ENCODE measurements around the gene KCNQ1. TPM values are rescaled to one million over a fixed set of nuclear protein-coding genes. Genes with fewer than 3 reads are reported as not detected.

KCNQ1 gene
- total RNA-seq, 3 donors from 2014 or later (not counting 1 experiment from before 2014, with no cell fraction given): 1.9 to 7.8 (median 3.3) TPM

DNA sequence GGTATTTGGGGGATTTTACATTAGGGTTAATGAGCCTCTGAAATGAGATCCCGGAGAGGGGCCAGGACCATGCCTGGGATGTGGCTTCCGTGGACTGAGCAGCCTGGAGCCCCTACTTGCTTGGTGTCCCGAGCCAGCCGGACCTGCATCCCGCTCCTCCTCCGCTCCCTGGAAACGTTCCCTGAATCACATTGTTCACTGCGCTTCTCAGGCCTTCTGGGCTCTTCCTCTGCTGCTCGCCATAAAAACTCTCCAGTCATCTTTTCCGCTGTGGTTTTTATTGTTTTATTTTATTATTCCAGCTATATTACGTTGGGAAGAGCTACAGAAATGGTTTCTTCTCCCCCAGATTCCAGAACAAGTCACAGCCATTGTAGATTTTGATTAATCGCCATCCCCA lies 268.3 kb downstream of the KCNQ1 start:
- H3K4me3 ChIP-seq (ENCODE audit: low read length): no peak overlapping the region
- H3K4me3 Mint-ChIP-seq: no peak overlapping the region
- no peaks in the 10 kb centered on the region for H3K36me3 ChIP-seq (ENCODE audit: control insufficient read depth, insufficient read depth, low read length)
- DNase-seq (no peak), ATAC-seq (no peak)
- no peaks in the 10 kb centered on the region for H3K9me3 Mint-ChIP-seq
- H3K4me1 Mint-ChIP-seq: no peaks in the 10 kb centered on the region
- H3K36me3 Mint-ChIP-seq: no peaks in the 10 kb centered on the region
- H3K27ac ChIP-seq (ENCODE audit: low read length): no peak overlapping the region
- H3K27ac Mint-ChIP-seq: no peak overlapping the region
- H3K9me3 ChIP-seq (ENCODE audit: control insufficient read depth, insufficient read depth, low read length): no peaks in the 10 kb centered on the region
- no peaks in the 10 kb centered on the region for H3K27me3 Mint-ChIP-seq (ENCODE audit: low read depth in 2 of 2)
- intact Hi-C loops (cut with micrococcal nuclease): no loop called here
- TF ChIP-seq, protein P1, sequence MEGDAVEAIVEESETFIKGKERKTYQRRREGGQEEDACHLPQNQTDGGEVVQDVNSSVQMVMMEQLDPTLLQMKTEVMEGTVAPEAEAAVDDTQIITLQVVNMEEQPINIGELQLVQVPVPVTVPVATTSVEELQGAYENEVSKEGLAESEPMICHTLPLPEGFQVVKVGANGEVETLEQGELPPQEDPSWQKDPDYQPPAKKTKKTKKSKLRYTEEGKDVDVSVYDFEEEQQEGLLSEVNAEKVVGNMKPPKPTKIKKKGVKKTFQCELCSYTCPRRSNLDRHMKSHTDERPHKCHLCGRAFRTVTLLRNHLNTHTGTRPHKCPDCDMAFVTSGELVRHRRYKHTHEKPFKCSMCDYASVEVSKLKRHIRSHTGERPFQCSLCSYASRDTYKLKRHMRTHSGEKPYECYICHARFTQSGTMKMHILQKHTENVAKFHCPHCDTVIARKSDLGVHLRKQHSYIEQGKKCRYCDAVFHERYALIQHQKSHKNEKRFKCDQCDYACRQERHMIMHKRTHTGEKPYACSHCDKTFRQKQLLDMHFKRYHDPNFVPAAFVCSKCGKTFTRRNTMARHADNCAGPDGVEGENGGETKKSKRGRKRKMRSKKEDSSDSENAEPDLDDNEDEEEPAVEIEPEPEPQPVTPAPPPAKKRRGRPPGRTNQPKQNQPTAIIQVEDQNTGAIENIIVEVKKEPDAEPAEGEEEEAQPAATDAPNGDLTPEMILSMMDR (IDR thresholded peaks at IDR 0.05): no peak
- H3K27me3 ChIP-seq (ENCODE audit: control insufficient read depth, insufficient read depth, low read length): no peaks in the 10 kb centered on the region
- H3K4me1 ChIP-seq (ENCODE audit: control insufficient read depth, insufficient read depth, low read length): no peaks in the 10 kb centered on the region
- 92% methylated on average over 11 of the region's 12 CpGs for WGBS (ENCODE audit: insufficient coverage)

DNA sequence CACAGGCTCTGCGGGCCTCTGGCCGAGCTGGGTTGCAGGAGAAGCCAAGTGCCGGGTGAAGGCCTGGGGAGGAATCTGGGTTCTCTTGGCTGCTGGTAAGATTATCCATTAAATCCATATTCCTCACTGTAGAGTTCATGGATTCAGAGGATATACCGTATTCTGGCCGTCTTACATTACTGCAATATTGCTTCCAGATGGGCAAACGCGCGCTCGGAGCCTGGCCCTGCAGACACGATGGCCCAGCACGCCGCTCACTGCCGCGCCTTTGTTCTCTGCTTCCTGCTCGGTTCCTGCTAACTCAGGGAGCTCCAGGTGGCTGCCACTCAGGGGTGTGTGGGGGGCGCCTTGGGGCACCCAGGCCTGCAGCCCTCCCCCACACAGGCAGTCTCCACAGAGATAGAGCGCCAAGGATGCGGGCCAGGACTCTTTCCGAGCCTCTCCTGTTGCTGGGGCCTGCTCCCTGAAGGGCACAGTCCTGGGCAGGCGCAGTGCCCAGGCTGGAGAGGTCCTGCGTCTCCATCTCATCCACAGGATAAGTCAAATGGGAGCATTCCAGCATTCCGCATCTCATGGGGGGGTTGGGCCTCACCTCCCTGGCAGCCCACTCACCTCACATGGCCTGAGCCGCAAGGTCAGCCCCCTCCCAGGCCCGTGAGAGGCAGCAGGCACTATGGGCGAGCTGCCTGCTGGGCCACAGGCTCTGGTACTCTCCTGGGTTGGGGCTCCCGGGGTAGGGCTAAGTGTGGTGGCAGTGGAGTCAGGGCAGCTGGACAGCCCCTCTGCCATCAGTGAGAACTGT lies 269.1 kb downstream of the KCNQ1 start:
- Mint-ChIP-seq H3K4me1 (no peaks in the 10 kb centered on the region), H3K36me3 (no peaks in the 10 kb centered on the region), H3K4me3 (no peak overlapping the region), H3K27ac (no peak overlapping the region), H3K27me3 (ENCODE audit: low read depth in 2 of 2) (no peaks in the 10 kb centered on the region), H3K9me3 (no peaks in the 10 kb centered on the region)
- DNase-seq: no peak
- WGBS (ENCODE audit: insufficient coverage): 91% methylated on average over 24 of the region's 26 CpGs
- Histone ChIP-seq H3K9me3 (ENCODE audit: control insufficient read depth, insufficient read depth, low read length) (no peaks in the 10 kb centered on the region), H3K36me3 (ENCODE audit: control insufficient read depth, insufficient read depth, low read length) (no peaks in the 10 kb centered on the region), H3K27ac (ENCODE audit: low read length) (no peak overlapping the region), H3K27me3 (ENCODE audit: control insufficient read depth, insufficient read depth, low read length) (no peaks in the 10 kb centered on the region), H3K4me1 (ENCODE audit: control insufficient read depth, insufficient read depth, low read length) (no peaks in the 10 kb centered on the region), H3K4me3 (ENCODE audit: low read length) (no peak overlapping the region)
- no peak for ATAC-seq
- TF ChIP-seq, protein P1 (IDR thresholded peaks at IDR 0.05): no peak
- intact Hi-C loops (cut with micrococcal nuclease): no loop called here

DNA sequence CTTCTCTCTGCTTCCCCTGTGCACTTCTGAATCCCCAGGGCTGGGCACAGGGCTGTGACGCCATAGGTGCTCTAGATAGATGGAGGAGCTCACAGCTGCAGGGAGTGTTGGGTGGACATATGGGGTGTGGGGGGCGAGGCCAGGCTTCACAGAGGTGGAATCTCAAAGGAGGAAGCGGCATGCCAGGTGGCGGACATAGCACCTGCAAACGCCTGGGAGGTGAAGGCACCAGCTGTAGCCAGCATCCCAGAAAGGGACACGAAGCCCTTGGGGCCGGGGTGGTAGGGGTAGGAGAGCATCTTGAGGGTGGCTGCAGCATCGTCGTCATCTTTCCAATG lies 269.6 kb downstream of the KCNQ1 start:
- H3K27me3 ChIP-seq (ENCODE audit: control insufficient read depth, insufficient read depth, low read length): no peaks in the 10 kb centered on the region
- no peaks in the 10 kb centered on the region for H3K9me3 Mint-ChIP-seq
- H3K9me3 ChIP-seq (ENCODE audit: control insufficient read depth, insufficient read depth, low read length): no peaks in the 10 kb centered on the region
- no peaks in the 10 kb centered on the region for H3K4me1 Mint-ChIP-seq
- no peak for DNase-seq
- intact Hi-C loops (cut with micrococcal nuclease): no loop called here
- TF ChIP-seq, protein P1 (IDR thresholded peaks at IDR 0.05): no peak
- H3K27ac Mint-ChIP-seq: no peak overlapping the region
- no peaks in the 10 kb centered on the region for H3K27me3 Mint-ChIP-seq (ENCODE audit: low read depth in 2 of 2)
- H3K4me3 ChIP-seq (ENCODE audit: low read length): no peak overlapping the region
- 87% methylated on average over 9 of the region's 9 CpGs for WGBS (ENCODE audit: insufficient coverage)
- no peaks in the 10 kb centered on the region for H3K4me1 ChIP-seq (ENCODE audit: control insufficient read depth, insufficient read depth, low read length)
- H3K36me3 ChIP-seq (ENCODE audit: control insufficient read depth, insufficient read depth, low read length): no peaks in the 10 kb centered on the region
- no peaks in the 10 kb centered on the region for H3K36me3 Mint-ChIP-seq
- H3K4me3 Mint-ChIP-seq: no peak overlapping the region
- H3K27ac ChIP-seq (ENCODE audit: low read length): no peak overlapping the region
- ATAC-seq: no peak

DNA sequence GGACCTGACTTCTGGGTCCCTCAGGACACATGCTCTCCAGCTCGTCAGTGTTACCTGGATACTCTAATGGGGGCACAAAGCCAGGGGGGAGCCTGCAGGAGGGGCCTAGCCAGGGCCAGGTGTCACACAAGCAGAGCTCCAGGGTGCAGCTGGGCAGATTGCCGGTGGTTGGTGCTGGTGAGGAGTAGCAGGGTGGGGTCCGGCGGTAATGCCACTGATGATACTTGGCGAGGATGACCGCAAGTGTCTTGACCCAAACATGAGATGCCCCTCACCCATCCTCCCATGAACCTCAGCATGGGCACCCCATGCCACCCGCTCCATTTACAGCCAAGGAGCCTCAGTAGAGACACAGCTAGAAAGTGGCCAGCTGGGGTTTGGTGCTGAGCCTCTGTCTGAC lies 270.1 kb downstream of the KCNQ1 start:
- Histone ChIP-seq H3K27me3 (ENCODE audit: control insufficient read depth, insufficient read depth, low read length) (no peaks in the 10 kb centered on the region), H3K36me3 (ENCODE audit: control insufficient read depth, insufficient read depth, low read length) (no peaks in the 10 kb centered on the region), H3K4me1 (ENCODE audit: control insufficient read depth, insufficient read depth, low read length) (no peaks in the 10 kb centered on the region), H3K4me3 (ENCODE audit: low read length) (no peak overlapping the region), H3K9me3 (ENCODE audit: control insufficient read depth, insufficient read depth, low read length) (no peaks in the 10 kb centered on the region), H3K27ac (ENCODE audit: low read length) (no peak overlapping the region)
- no peak for DNase-seq
- Mint-ChIP-seq H3K4me3 (no peak overlapping the region), H3K27me3 (ENCODE audit: low read depth in 2 of 2) (no peaks in the 10 kb centered on the region), H3K36me3 (no peaks in the 10 kb centered on the region), H3K4me1 (no peaks in the 10 kb centered on the region), H3K27ac (no peak overlapping the region), H3K9me3 (no peaks in the 10 kb centered on the region)
- 87% methylated on average over 7 of the region's 7 CpGs for WGBS (ENCODE audit: insufficient coverage)
- intact Hi-C loops (cut with micrococcal nuclease): no loop called here
- no peak for ATAC-seq
- TF ChIP-seq, protein P1 (IDR thresholded peaks at IDR 0.05): no peak
